SK-N-SH (cell line): ENCODE data around the gene PAFAH1B2. TPM values are rescaled to one million over a fixed set of nuclear protein-coding genes. Genes with fewer than 3 reads are reported as not detected.
A peak's percentile ranks its signal among the peaks of the same experiment; 100 is the strongest.

Experiments
- CTCF ChIA-PET: fragments of 300-600, 350-600 bp; formaldehyde crosslinking; extraction: SDS; loops from one replicate; lab custom pipeline; 2021; lab: Yijun Ruan, JAX
- POLR2A ChIA-PET: fragments of 350-600 bp; sonication (Branson Sonifier 250); formaldehyde crosslinking; extraction: SDS; loops from one replicate; lab custom pipeline; 2020; ENCODE audit warnings: antibody characterized with exemption, inconsistent platforms; lab: Yijun Ruan, JAX
- DNase-seq: peaks from one replicate; pipeline ENCODE4 v3.0.0; 2012
- H2AFZ ChIP-seq: fragments of 200-600 bp; sonication (generic); 2 replicates; pipeline ENCODE4 v1.8.1; 2016; ENCODE audit warnings: antibody characterized with exemption, mild to moderate bottlenecking, low read depth
- H3F3A ChIP-seq: fragments of 200-600 bp; sonication (generic); replicated peaks from 2 replicates; pipeline ENCODE3; 2016; ENCODE audit warnings: antibody characterized with exemption, mild to moderate bottlenecking; ENCODE audit not compliant: insufficient read depth
- H3K27ac ChIP-seq, 2 experiments: fragments of 200-500 bp in 1 of 2; fragments of 200-600 bp in 1 of 2; sonication (Bioruptor generic) in 1 of 2; sonication (generic), shearing (Covaris generic) in 1 of 2; 2 replicates each; pipeline versions ENCODE4 v1.5.1 to v1.6.1; 2014 to 2016; ENCODE audit warnings: low read depth in 2 of 2, inconsistent platforms in 1 of 2, low read length in 1 of 2, mild to moderate bottlenecking in 1 of 2, mixed read lengths in 1 of 2
- H3K27me3 ChIP-seq: fragments of 200-600 bp; sonication (generic), shearing (Covaris generic); 2 replicates; pipeline ENCODE4 v1.6.1; 2016; ENCODE audit warnings: mixed run types; ENCODE audit not compliant: insufficient read depth
- H3K36me3 ChIP-seq, 2 experiments: fragments of 200-500 bp in 1 of 2; fragments of 200-600 bp in 1 of 2; sonication (Bioruptor generic) in 1 of 2; sonication (generic) in 1 of 2; replicated peaks in 1 of 2; 2 replicates each; pipeline versions ENCODE3 to v1.5.1; 2014 to 2016; ENCODE audit warnings: low read length in 1 of 2, mild to moderate bottlenecking in 1 of 2; ENCODE audit not compliant: insufficient read depth in 2 of 2, control insufficient read depth in 1 of 2
- H3K4me1 ChIP-seq, 2 experiments: fragments of 200-500 bp in 1 of 2; fragments of 200-600 bp in 1 of 2; sonication (Bioruptor generic) in 1 of 2; sonication (generic), shearing (Covaris generic) in 1 of 2; 2 replicates each; pipeline versions ENCODE4 v1.5.1 to v1.6.1; 2014 to 2016; ENCODE audit warnings: low read depth in 1 of 2, low read length in 1 of 2, mixed run types in 1 of 2; ENCODE audit not compliant: insufficient read depth in 2 of 2, control insufficient read depth in 1 of 2
- H3K4me2 ChIP-seq: fragments of 200-600 bp; sonication (generic), shearing (Covaris generic); 2 replicates; pipeline ENCODE4 v1.6.1; 2017; ENCODE audit warnings: mixed run types
- H3K4me3 ChIP-seq, 2 experiments: fragments of 200-500 bp in 1 of 2; fragments of 200-600 bp in 1 of 2; sonication (Bioruptor generic) in 1 of 2; sonication (generic), shearing (Covaris generic) in 1 of 2; 2 replicates each; pipeline versions ENCODE4 v1.5.1 to v1.8.1; 2014 to 2016; ENCODE audit warnings: low read depth in 2 of 2, inconsistent platforms in 1 of 2, low read length in 1 of 2, mild to moderate bottlenecking in 1 of 2, mixed read lengths in 1 of 2, moderate library complexity in 1 of 2
- H3K79me2 ChIP-seq: fragments of 200-600 bp; sonication (generic); 2 replicates; pipeline ENCODE4 v1.8.1; 2017; ENCODE audit warnings: mild to moderate bottlenecking; ENCODE audit not compliant: insufficient read depth
- H3K9ac ChIP-seq: fragments of 200-600 bp; sonication (generic); 2 replicates; pipeline ENCODE4 v1.6.1; 2017; ENCODE audit warnings: mixed run types
- H3K9me2 ChIP-seq: fragments of 200-600 bp; sonication (generic); 2 replicates; pipeline ENCODE4 v1.6.1; 2017; ENCODE audit warnings: mixed run types
- H3K9me3 ChIP-seq: fragments of 200-600 bp; sonication (generic); 2 replicates; pipeline ENCODE4 v1.6.1; 2017; ENCODE audit warnings: mixed run types, mild to moderate bottlenecking, moderate library complexity
- H4K20me1 ChIP-seq: fragments of 200-600 bp; sonication (generic); 2 replicates; pipeline ENCODE4 v1.6.1; 2017; ENCODE audit warnings: mild to moderate bottlenecking, mixed run types; ENCODE audit not compliant: insufficient read depth
- CTCF ChIP-seq: fragments of 200-600 bp; sonication (generic); IDR thresholded peaks from 2 replicates; pipeline ENCODE4 v1.6.1; 2017; ENCODE audit warnings: antibody characterized with exemption, mild to moderate bottlenecking, moderate library complexity
- FOXM1 ChIP-seq: IDR thresholded peaks from 2 replicates; pipeline ENCODE4 v1.4.0; 2012; ENCODE audit warnings: low read depth, mild to moderate bottlenecking
- IRF3 ChIP-seq: fragments of 150-350 bp; IDR thresholded peaks from 2 replicates; pipeline ENCODE4 v1.6.1; 2016; ENCODE audit warnings: mild to moderate bottlenecking, low read depth, low read length
- MAX ChIP-seq: IDR thresholded peaks from 2 replicates; pipeline ENCODE4 v1.4.0; 2012; ENCODE audit warnings: low read depth
- MXI1 ChIP-seq: IDR thresholded peaks from 2 replicates; pipeline ENCODE4 v1.6.1; 2012; ENCODE audit warnings: mild to moderate bottlenecking, low read depth, low read length, improper control_type of control experiment
- RAD21 ChIP-seq: IDR thresholded peaks from 2 replicates; pipeline ENCODE4 v1.6.1; 2012; ENCODE audit warnings: mild to moderate bottlenecking, low read length
- RCOR1 ChIP-seq: fragments of 150-350 bp; IDR thresholded peaks from 2 replicates; pipeline ENCODE4 v1.6.1; 2017; ENCODE audit warnings: antibody characterized with exemption, low read length
- REST ChIP-seq: IDR thresholded peaks from 2 replicates; pipeline ENCODE4 v1.6.1; 2012; ENCODE audit warnings: mild to moderate bottlenecking, low read depth, low read length, moderate library complexity
- RXRA ChIP-seq: IDR thresholded peaks from 2 replicates; pipeline ENCODE4 v1.4.0; 2012; ENCODE audit warnings: low read depth, mild to moderate bottlenecking, borderline replicate concordance
- SIN3A ChIP-seq: IDR thresholded peaks from 2 replicates; pipeline ENCODE4 v1.6.1; 2012; ENCODE audit warnings: low read depth, mild to moderate bottlenecking, low read length, moderate library complexity, borderline replicate concordance
- SMC3 ChIP-seq: IDR thresholded peaks from 2 replicates; pipeline ENCODE4 v1.6.1; 2012; ENCODE audit warnings: low read depth, low read length, improper control_type of control experiment
- USF1 ChIP-seq: IDR thresholded peaks from 2 replicates; pipeline ENCODE4 v1.4.0; 2012; ENCODE audit warnings: low read depth, borderline replicate concordance
- WGBS: methylation state at CpG from one replicate; pipeline ENCODE4 v1.1.6; 2017; ENCODE audit warnings: low lambda C conversion rate; 5-methylcytosine and 5-hydroxymethylcytosine counted together
- polyA plus RNA-seq, 3 experiments: library from polyadenylated mRNA; depleted of rRNA; stranded (reverse); fragments of >200 nt; gene quantifications; 2 replicates each; pipeline ENCODE4 v1.2.3, GENCODE V29; 2012

The PAFAH1B2 gene
- polyA plus RNA-seq, 1 of the 3 experiments (the other 2 are of a cell fraction): 19.6 TPM

- peaks cover 10 to 20% of the 10 kb centered on the region in 2 experiments; a peak in 2 of 4 replicates for H3K4me1 ChIP-seq
- H3K36me3 ChIP-seq: peaks cover 8 to 14% of the 10 kb centered on the region in 2 experiments
- WGBS: 69% methylated on average over 20 of the region's 22 CpGs
- no peak overlapping the region for H3K27ac ChIP-seq
- H3K4me3 ChIP-seq: no peak overlapping the region; a peak in 1 of 4 replicates
- CTCF ChIA-PET: interaction anchor here (0.5 to 6.4 kb wide), 14 partner anchors 8 to 1281 kb away, joined by 3 to 54 read pairs (median 4); partner anchors contain the start of genes APOA5, PAFAH1B2, PCSK7 and RNF214
- H2AFZ ChIP-seq: no peak overlapping the region
- POLR2A ChIA-PET: interaction anchor here (1.4 kb wide), 1 partner anchor 16 kb away, joined by 3 read pairs; no protein-coding TSS in a partner anchor
- peaks cover 11% of the 10 kb centered on the region; the same call in 1 of the 2 replicates for H3K79me2 ChIP-seq
- DNase-seq: peak; percentile 71
- H3K27me3 ChIP-seq: no peaks in the 10 kb centered on the region
- H3K4me2 ChIP-seq: no peak overlapping the region
- H4K20me1 ChIP-seq: no peaks in the 10 kb centered on the region
- H3F3A ChIP-seq: peaks cover 10% of the 10 kb centered on the region
- no peak for TF ChIP-seq SIN3A
- TF ChIP-seq SMC3: peak; percentile 42; the same call in 1 of the 2 replicates
- peak; percentile 27 for TF ChIP-seq RAD21
- peak; percentile 53 for TF ChIP-seq CTCF
- peak; percentile 56; the same call in 1 of the 2 replicates for TF ChIP-seq MXI1
- TF ChIP-seq MAX: 0 out of 2 replicates have a peak, but pooled peaks have one; percentile 38
- no peak for TF ChIP-seq FOXM1
- no peaks in the 10 kb centered on the region for H3K9me3 ChIP-seq
- no peaks in the 10 kb centered on the region for H3K9me2 ChIP-seq
- no peak overlapping the region for H3K9ac ChIP-seq
Observed at GRCh38 chr11:117180661-117181585, 36.8 kb downstream of the PAFAH1B2 start.

- Histone ChIP-seq H3K27ac (no peak overlapping the region), H3K79me2 (peaks cover 11% of the 10 kb centered on the region; the same call in 1 of the 2 replicates), H3K4me2 (no peak overlapping the region), H3K9ac (no peak overlapping the region), H3K27me3 (no peaks in the 10 kb centered on the region), H4K20me1 (no peaks in the 10 kb centered on the region), H3K36me3 (peaks cover 8 to 14% of the 10 kb centered on the region in 2 experiments), H3F3A (peaks cover 10% of the 10 kb centered on the region), H3K9me2 (no peaks in the 10 kb centered on the region), H3K4me1 (peaks cover 10 to 20% of the 10 kb centered on the region in 2 experiments; a peak in 2 of 4 replicates), H3K4me3 (no peak overlapping the region; a peak in 1 of 4 replicates), H2AFZ (no peak overlapping the region), H3K9me3 (no peaks in the 10 kb centered on the region)
- no peak for TF ChIP-seq RXRA
- no peak for TF ChIP-seq REST
- no peak for TF ChIP-seq IRF3
- TF ChIP-seq USF1: no peak
- no peak for TF ChIP-seq RCOR1
- POLR2A ChIA-PET: interaction anchor here (1.4 kb wide), 1 partner anchor 15 kb away, joined by 3 read pairs; no protein-coding TSS in a partner anchor
- DNase-seq: no peak
- WGBS: 94% methylated on average over 11 of the region's 22 CpGs
- CTCF ChIA-PET: interaction anchor here (0.6 to 6.4 kb wide), 10 partner anchors 10 to 391 kb away, joined by 3 to 54 read pairs (median 5); partner anchors contain the start of genes APOA5, PCSK7 and RNF214
Observed at GRCh38 chr11:117181586-117182550, 37.8 kb downstream of the PAFAH1B2 start.
